Nephron progenitor cell (in vitro differentiated cells): ENCODE data around the gene CIT.
A peak's percentile ranks its signal among the peaks of the same experiment; 100 is the strongest.

Experiments
- DNase-seq: peaks from one replicate; pipeline ENCODE4 v3.0.0; 2021
- H3K27ac Mint-ChIP-seq: 2 replicates; pipeline ENCODE4 v1.8.0; 2021; ENCODE audit warnings: mild to moderate bottlenecking, moderate library complexity, mixed read lengths
- H3K27me3 Mint-ChIP-seq: 2 replicates; pipeline ENCODE4 v1.8.0; 2021; ENCODE audit warnings: mild to moderate bottlenecking, low read depth, mixed read lengths; ENCODE audit not compliant: poor library complexity
- H3K36me3 Mint-ChIP-seq: 2 replicates; pipeline ENCODE4 v1.8.0; 2021; ENCODE audit warnings: low read depth, mixed read lengths
- H3K4me1 Mint-ChIP-seq: 2 replicates; pipeline ENCODE4 v1.8.0; 2021; ENCODE audit warnings: mixed read lengths
- H3K4me3 Mint-ChIP-seq: 2 replicates; pipeline ENCODE4 v1.8.0; 2021; ENCODE audit warnings: mild to moderate bottlenecking, moderate library complexity, mixed read lengths
- H3K9me3 Mint-ChIP-seq: 2 replicates; pipeline ENCODE4 v1.8.0; 2021; ENCODE audit warnings: mild to moderate bottlenecking, moderate library complexity, mixed read lengths
- TF ChIP-seq, protein P1 (sequence below): fragments of 200-600 bp; sonication (generic); IDR thresholded peaks from 2 replicates; pipeline ENCODE4 v1.5.0; 2021; ENCODE audit warnings: antibody characterized with exemption

Gene CIT

DNA sequence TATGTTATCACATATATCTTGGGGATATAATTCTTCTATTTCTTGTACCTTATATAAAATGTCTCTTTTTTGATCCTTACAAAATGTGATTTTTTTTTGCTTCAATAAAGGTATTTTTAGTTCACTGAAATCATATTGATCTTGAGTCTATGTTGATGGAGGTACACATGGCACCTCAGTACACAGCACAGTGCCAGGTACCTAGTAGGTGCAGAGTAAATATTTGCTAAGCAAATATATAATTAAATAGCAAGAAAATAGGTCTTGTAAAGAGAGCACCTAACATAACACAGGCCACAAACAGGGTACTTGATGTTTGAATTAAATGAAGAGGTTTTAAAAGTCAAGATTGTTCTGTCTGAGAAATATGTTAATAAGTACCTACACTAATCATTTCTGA lies 69.7 kb downstream of the CIT start:
- H3K4me3 Mint-ChIP-seq = no peak overlapping the region
- H3K9me3 Mint-ChIP-seq = peaks cover 22% of the 10 kb centered on the region
- H3K27ac Mint-ChIP-seq = no peak overlapping the region
- H3K4me1 Mint-ChIP-seq = peaks cover 34% of the 10 kb centered on the region
- H3K27me3 Mint-ChIP-seq = no peaks in the 10 kb centered on the region
- no peak for DNase-seq
- peaks cover 61% of the 10 kb centered on the region for H3K36me3 Mint-ChIP-seq
- TF ChIP-seq, protein P1, sequence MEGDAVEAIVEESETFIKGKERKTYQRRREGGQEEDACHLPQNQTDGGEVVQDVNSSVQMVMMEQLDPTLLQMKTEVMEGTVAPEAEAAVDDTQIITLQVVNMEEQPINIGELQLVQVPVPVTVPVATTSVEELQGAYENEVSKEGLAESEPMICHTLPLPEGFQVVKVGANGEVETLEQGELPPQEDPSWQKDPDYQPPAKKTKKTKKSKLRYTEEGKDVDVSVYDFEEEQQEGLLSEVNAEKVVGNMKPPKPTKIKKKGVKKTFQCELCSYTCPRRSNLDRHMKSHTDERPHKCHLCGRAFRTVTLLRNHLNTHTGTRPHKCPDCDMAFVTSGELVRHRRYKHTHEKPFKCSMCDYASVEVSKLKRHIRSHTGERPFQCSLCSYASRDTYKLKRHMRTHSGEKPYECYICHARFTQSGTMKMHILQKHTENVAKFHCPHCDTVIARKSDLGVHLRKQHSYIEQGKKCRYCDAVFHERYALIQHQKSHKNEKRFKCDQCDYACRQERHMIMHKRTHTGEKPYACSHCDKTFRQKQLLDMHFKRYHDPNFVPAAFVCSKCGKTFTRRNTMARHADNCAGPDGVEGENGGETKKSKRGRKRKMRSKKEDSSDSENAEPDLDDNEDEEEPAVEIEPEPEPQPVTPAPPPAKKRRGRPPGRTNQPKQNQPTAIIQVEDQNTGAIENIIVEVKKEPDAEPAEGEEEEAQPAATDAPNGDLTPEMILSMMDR = no peak

DNA sequence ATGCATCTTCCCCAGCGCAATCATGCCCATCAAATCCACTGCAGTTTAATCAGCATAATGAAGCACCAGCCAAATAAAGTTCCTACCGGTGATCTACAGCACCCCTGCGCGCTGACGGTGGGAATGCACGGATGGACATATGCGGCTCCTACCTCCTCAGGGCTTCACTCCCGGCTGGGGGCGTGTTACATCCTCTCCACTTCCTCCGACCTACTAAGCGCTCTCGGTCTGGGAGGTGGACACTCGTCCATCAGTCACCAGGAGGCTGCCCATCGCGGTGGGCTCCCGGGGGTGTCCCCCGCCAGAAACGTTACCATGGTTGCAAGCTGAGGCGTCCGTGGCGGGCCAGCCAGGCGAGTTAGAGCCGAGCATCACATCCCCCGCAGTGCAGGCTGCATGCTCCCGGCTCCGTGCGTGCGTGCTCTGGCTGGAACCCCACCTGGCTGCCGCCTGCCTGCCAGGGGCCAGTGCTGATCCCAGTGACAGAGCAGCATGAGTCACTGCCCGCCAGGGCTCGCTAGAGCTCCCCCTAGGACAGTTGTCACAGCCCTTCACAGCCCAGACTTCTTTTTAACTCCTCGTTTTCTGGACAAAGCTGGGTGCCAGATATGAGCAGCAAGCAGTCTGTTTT lies 73.0 kb downstream of the CIT start:
- Mint-ChIP-seq H3K36me3 (peaks cover 43% of the 10 kb centered on the region), H3K4me3 (peak overlapping the region; percentile 82), H3K4me1 (peaks cover 36% of the 10 kb centered on the region), H3K9me3 (peaks cover 22% of the 10 kb centered on the region), H3K27me3 (no peaks in the 10 kb centered on the region), H3K27ac (peak overlapping the region; percentile 5)
- TF ChIP-seq, protein P1 = peak; percentile 51
- peak; percentile 72 for DNase-seq

DNA sequence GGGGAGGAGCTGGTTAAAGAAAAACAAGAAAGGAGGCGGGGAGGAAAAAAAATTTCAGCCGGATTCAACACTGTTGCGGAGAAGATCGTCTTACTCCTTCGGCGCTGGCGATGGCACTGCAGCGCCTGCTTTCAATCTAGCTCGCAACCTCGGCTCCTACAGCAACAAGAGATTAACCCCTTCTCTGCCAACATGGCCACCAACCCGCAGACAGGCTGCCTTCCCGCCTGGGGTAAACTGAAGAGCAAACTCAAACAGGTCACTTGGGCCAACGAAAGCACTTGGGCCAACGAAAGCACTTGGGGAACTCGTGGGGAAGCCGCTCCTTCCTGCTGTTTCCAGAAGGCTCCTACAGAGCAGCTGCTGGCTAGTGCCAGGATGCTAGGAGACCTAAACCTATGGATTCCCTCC lies 73.7 kb downstream of the CIT start:
- Mint-ChIP-seq H3K27me3 (no peaks in the 10 kb centered on the region), H3K9me3 (peaks cover 22% of the 10 kb centered on the region), H3K27ac (no peak overlapping the region), H3K4me1 (peaks cover 36% of the 10 kb centered on the region), H3K4me3 (peak overlapping the region; percentile 82), H3K36me3 (peaks cover 35% of the 10 kb centered on the region)
- TF ChIP-seq, protein P1 = no peak
- peak; percentile 47 for DNase-seq

DNA sequence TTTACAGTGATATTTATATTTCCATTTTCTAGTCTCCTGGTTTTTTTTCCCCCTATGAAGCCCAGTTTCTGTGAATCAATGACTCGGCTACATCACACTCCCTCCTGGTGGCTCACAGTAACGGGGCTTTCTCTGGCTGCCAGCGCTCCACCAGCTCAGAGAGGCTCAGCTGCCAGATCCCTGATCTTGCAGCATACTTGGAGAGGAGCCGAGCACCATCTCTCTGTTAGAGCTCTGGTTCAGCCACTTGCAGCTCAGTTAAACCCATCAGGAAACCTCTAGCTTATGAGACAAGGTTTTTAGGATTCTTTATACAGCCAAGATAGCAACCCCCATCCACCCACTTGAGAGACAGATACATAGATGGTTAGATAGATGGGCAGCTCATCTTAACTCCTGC lies 74.6 kb downstream of the CIT start:
- no peak overlapping the region for H3K27ac Mint-ChIP-seq
- peaks cover 36% of the 10 kb centered on the region for H3K4me1 Mint-ChIP-seq
- TF ChIP-seq, protein P1 = no peak
- H3K4me3 Mint-ChIP-seq = peak overlapping the region; percentile 60
- no peak for DNase-seq
- no peaks in the 10 kb centered on the region for H3K27me3 Mint-ChIP-seq
- H3K36me3 Mint-ChIP-seq = peaks cover 26% of the 10 kb centered on the region
- peaks cover 15% of the 10 kb centered on the region for H3K9me3 Mint-ChIP-seq

DNA sequence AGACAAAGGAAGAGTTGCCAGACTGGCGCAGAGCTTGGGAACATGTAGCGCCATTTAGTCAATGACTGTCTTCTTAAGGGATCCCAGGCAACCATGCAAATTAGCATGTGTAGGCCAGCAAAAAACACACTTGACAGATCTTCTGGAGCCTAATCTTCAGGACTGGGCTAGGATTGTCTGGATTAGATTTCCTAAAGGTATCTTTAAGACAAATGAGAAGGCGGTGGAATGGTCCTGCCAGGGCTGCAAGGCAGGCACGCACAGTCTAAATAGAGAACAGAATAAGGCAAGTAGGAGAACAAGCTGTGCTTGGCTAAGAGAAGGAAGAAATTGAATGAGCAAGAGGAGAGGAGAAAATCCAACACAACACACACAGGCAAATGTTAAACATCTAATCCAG lies 80.0 kb downstream of the CIT start:
- Mint-ChIP-seq H3K4me1 (peaks cover 10% of the 10 kb centered on the region), H3K27me3 (no peaks in the 10 kb centered on the region), H3K9me3 (no peaks in the 10 kb centered on the region), H3K36me3 (peaks cover 29% of the 10 kb centered on the region), H3K27ac (no peak overlapping the region), H3K4me3 (no peak overlapping the region)
- TF ChIP-seq, protein P1 = no peak
- DNase-seq = no peak

DNA sequence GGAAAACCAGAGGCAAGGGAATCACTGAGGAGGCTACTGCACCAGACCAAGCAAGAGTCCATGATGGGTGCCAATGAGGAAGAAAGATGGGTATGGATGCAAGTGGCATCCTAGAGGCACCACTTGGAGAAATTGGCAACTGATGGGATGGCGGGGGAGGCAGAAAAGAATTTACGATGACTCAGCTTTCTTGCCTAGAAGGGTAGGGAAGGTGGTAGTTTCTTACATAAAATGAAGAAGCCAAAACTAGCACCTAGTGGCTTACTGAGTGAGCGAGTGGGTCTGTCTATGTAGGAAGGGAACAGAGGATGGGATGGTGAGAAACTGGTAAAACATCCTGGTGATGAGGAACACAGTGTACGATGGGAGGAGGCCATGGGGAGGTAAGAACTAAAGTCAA lies 80.8 kb downstream of the CIT start:
- H3K4me3 Mint-ChIP-seq = no peak overlapping the region
- no peaks in the 10 kb centered on the region for H3K27me3 Mint-ChIP-seq
- no peak overlapping the region for H3K27ac Mint-ChIP-seq
- H3K9me3 Mint-ChIP-seq = no peaks in the 10 kb centered on the region
- H3K36me3 Mint-ChIP-seq = peaks cover 37% of the 10 kb centered on the region
- DNase-seq = no peak
- TF ChIP-seq, protein P1 = no peak
- peaks cover 2% of the 10 kb centered on the region for H3K4me1 Mint-ChIP-seq
